Thymus (tissue), 11 donors: ENCODE data around the gene ZBTB7A. TPM values are rescaled to one million over a fixed set of nuclear protein-coding genes. Genes with fewer than 3 reads are reported as not detected.
"Not testable (repeated sequence)": the region's sequence is repeated elsewhere in the genome, so short reads cannot be mapped to it uniquely, and the experiment has no call there.

ENCODE experiments used
- DNase-seq, 9 donors: peaks; one replicate each; pipeline ENCODE4 v3.0.0-alpha.2; 2013; ENCODE audit warnings: low spot score in 9 of 9, low read depth in 6 of 9, missing footprints in 1 of 9
- H3K27ac ChIP-seq, 2 donors: one replicate each; pipeline ENCODE4 v1.5.1; 2013; ENCODE audit warnings: control low read depth in 1 of 2, low read depth in 1 of 2, low read length in 1 of 2, mild to moderate bottlenecking in 1 of 2, moderate library complexity in 1 of 2
- H3K27me3 ChIP-seq, 2 donors: one replicate each; pipeline ENCODE4 v1.5.1; 2013; ENCODE audit warnings: low read length in 1 of 2; ENCODE audit not compliant: control insufficient read depth in 2 of 2, insufficient read depth in 1 of 2
- H3K36me3 ChIP-seq, 2 donors: one replicate each; pipeline ENCODE4 v1.5.1; 2013; ENCODE audit warnings: low read length in 1 of 2, mild to moderate bottlenecking in 1 of 2, moderate library complexity in 1 of 2; ENCODE audit not compliant: control insufficient read depth in 2 of 2, insufficient read depth in 2 of 2
- H3K4me1 ChIP-seq, 2 donors: one replicate each; pipeline ENCODE4 v1.5.1; 2013; ENCODE audit warnings: low read length in 2 of 2; ENCODE audit not compliant: control insufficient read depth in 2 of 2, insufficient read depth in 2 of 2
- H3K4me3 ChIP-seq, 2 donors: one replicate each; pipeline ENCODE4 v1.5.1; 2013; ENCODE audit warnings: low read length in 2 of 2, control low read depth in 1 of 2, mild to moderate bottlenecking in 1 of 2
- H3K9me3 ChIP-seq, 2 donors: one replicate each; pipeline ENCODE4 v1.5.1; 2013; ENCODE audit warnings: low read length in 1 of 2, mild to moderate bottlenecking in 1 of 2; ENCODE audit not compliant: control insufficient read depth in 2 of 2, insufficient read depth in 1 of 2
- WGBS: extraction: QIAGEN DNeasy Blood & Tissue Kit; methylation state at CpG from one replicate; pipeline ENCODE4 v1.1.7; 2013; 5-methylcytosine and 5-hydroxymethylcytosine counted together
- polyA plus RNA-seq: library from polyadenylated mRNA; stranded (reverse); fragments of 200-250 nt; gene quantifications from one replicate; pipeline ENCODE4 v1.2.3, GENCODE V29; 2013
- total RNA-seq: library from RNA; stranded (reverse); fragments of 120-200 nt; gene quantifications from one replicate; pipeline ENCODE4 v1.2.4, GENCODE V29; 2013
- donor health status: healthy.

The ZBTB7A gene
- total and polyA plus RNA-seq, 2 donors: 5.1 to 9.4 TPM

GRCh38 chr19:4000798-4001197 lies 65.9 kb downstream of the ZBTB7A start:
- not testable (repeated sequence) for H3K9me3 ChIP-seq, H3K4me1 ChIP-seq, H3K36me3 ChIP-seq, H3K27ac ChIP-seq, DNase-seq, H3K27me3 ChIP-seq, H3K4me3 ChIP-seq
- 91% methylated on average over 5 of the region's 5 CpGs for WGBS

DNA sequence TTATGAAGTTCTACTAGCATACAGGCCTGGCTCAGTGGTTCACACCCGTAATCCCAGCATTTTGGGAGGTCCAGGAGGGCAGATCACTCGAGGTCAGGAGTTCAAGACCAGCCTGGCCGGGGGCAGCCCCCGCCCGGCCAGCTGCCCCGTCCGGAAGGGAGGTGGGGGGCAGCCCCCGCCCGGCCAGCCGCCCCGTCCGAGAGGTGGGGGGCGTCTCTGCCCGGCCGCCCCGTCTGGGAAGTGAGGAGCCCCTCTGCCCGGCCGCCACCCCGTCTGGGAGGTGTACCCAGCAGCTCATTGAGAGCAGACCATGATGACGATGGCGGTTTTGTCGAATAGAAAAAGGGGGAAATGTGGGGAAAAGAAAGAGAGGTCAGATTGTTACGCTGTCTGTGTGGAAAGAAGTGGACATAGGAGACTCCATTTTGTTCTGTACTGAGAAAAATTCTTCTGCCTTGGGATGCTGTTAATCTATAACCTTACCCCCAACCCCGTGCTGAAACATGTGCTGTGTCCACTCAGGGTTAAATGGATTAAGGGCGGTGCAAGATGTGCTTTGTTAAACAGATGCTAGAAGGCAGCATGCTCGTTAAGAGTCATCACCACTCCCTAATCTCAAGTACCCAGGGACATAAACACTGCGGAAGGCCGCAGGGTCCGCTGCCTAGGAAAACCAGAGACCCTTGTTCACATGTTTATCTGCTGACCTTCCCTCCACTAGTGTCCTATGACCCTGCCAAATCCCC lies 67.9 kb downstream of the ZBTB7A start:
- not testable (repeated sequence) for H3K36me3 ChIP-seq, H3K4me3 ChIP-seq, DNase-seq, H3K27ac ChIP-seq, H3K27me3 ChIP-seq, H3K9me3 ChIP-seq, H3K4me1 ChIP-seq
- 96% methylated on average over 29 of the region's 29 CpGs for WGBS

DNA sequence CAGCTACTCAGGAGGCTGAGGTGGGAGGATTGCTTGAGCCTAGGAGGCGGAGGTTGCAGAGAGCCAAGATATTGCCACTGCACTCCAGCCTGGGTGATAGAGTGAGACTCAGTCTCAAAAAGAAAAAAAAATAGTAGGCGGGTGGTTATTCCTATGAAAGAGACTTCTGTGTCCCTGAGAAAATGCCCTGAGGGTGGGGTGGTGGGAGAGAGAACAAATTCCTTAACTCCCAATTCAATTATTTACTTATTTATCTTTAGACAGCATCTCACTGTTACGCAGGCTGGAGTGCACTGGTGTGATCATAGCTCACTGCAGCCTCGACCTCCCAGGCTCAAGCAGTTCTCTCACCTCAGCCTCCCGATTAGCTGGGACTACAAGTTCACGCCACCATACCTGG lies 71.1 kb downstream of the ZBTB7A start:
- no peak for DNase-seq
- no peak overlapping the region for H3K27ac ChIP-seq
- peaks cover 0 to 1% of the 10 kb centered on the region in 2 donors for H3K9me3 ChIP-seq
- no peaks in the 10 kb centered on the region for H3K27me3 ChIP-seq
- WGBS: 97% methylated on average over 6 of the region's 6 CpGs
- H3K4me1 ChIP-seq: no peaks in the 10 kb centered on the region
- H3K36me3 ChIP-seq: no peaks in the 10 kb centered on the region
- no peak overlapping the region for H3K4me3 ChIP-seq

Other genes with a start within 250 kb of the ZBTB7A start
- gene ZFR2, start 197.9 kb downstream of the ZBTB7A start, total RNA-seq: 0.33 TPM
- 0.32 TPM for gene ZFR2, start 197.9 kb downstream of the ZBTB7A start, polyA plus RNA-seq
- 0.09 TPM for gene ATCAY, start 186.2 kb downstream of the ZBTB7A start, total RNA-seq
- 0.09 TPM for gene ATCAY, start 186.2 kb downstream of the ZBTB7A start, polyA plus RNA-seq
- 0.14 TPM for gene NMRK2, start 133.8 kb downstream of the ZBTB7A start, total RNA-seq
- 1.1 TPM for gene NMRK2, start 133.8 kb downstream of the ZBTB7A start, polyA plus RNA-seq
- 21.2 TPM for gene DAPK3, start 95.8 kb downstream of the ZBTB7A start, total RNA-seq
- 50.7 TPM for gene DAPK3, start 95.8 kb downstream of the ZBTB7A start, polyA plus RNA-seq
- 1,612 TPM for gene EEF2, start 81.4 kb downstream of the ZBTB7A start, total RNA-seq
- gene EEF2, start 81.4 kb downstream of the ZBTB7A start, polyA plus RNA-seq: 815 TPM
- 13.4 TPM for gene PIAS4, start 59.2 kb downstream of the ZBTB7A start, total RNA-seq
- gene PIAS4, start 59.2 kb downstream of the ZBTB7A start, polyA plus RNA-seq: 10.8 TPM
- gene MAP2K2, start 57.2 kb upstream of the ZBTB7A start, total RNA-seq: 98.4 TPM
- 144 TPM for gene MAP2K2, start 57.2 kb upstream of the ZBTB7A start, polyA plus RNA-seq
- 0.57 TPM for gene CREB3L3, start 86.7 kb upstream of the ZBTB7A start, total RNA-seq
- gene CREB3L3, start 86.7 kb upstream of the ZBTB7A start, polyA plus RNA-seq: 2.0 TPM
- gene SIRT6, start 115.7 kb upstream of the ZBTB7A start, total RNA-seq: 10.7 TPM
- gene SIRT6, start 115.7 kb upstream of the ZBTB7A start, polyA plus RNA-seq: 30.0 TPM
- 0.42 TPM for gene ANKRD24, start 115.8 kb upstream of the ZBTB7A start, total RNA-seq
- gene ANKRD24, start 115.8 kb upstream of the ZBTB7A start, polyA plus RNA-seq: 4.8 TPM
- 5.7 TPM for gene EBI3, start 162.6 kb upstream of the ZBTB7A start, total RNA-seq
- 16.2 TPM for gene EBI3, start 162.6 kb upstream of the ZBTB7A start, polyA plus RNA-seq
- gene YJU2, start 180.2 kb upstream of the ZBTB7A start, total RNA-seq: 22.6 TPM
- 26.8 TPM for gene YJU2, start 180.2 kb upstream of the ZBTB7A start, polyA plus RNA-seq
- gene SHD, start 212.4 kb upstream of the ZBTB7A start, total RNA-seq: 0.80 TPM
- 0.57 TPM for gene SHD, start 212.4 kb upstream of the ZBTB7A start, polyA plus RNA-seq
- 87.9 TPM for gene TMIGD2, start 235.5 kb upstream of the ZBTB7A start, total RNA-seq
- gene TMIGD2, start 235.5 kb upstream of the ZBTB7A start, polyA plus RNA-seq: 64.8 TPM
- 4.3 TPM for gene FSD1, start 237.7 kb upstream of the ZBTB7A start, total RNA-seq
- gene FSD1, start 237.7 kb upstream of the ZBTB7A start, polyA plus RNA-seq: 19.2 TPM